ENCODE results near the gene WRNIP1.

Gene WRNIP1

DNA sequence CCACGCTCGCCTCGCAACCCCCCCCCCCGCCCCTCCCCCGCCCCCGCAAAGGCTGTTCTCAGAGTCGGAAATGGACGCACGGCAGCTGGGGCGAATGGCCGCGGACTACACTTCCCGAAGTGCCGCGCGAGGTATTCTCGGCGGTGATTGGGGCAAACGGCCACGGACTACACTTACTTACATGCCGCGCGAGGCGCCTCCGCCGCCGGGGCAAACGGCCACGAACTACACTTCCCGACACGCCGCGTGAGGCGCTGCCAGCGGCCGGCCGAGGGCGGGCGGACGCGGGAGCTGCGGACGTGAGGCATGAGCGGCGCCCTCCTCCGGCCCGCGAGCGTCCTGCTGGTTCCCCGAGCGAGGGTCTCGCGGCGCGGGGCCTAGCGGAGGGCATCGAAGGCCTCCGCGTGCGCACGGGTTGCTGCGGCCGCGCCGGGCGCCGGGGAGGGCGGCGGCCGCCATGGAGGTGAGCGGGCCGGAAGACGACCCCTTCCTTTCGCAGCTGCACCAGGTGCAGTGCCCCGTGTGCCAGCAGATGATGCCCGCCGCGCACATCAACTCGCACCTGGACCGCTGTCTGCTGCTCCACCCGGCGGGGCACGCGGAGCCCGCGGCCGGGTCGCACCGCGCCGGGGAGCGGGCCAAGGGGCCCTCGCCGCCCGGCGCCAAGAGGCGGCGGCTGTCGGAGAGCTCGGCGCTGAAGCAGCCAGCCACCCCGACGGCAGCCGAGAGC is at the start of gene WRNIP1:
Gene WRNIP1 (plus strand): TSS at position 228 of the 730 bp plus-strand sequence. CDS start 230 bp downstream, at position 458.
- no peak for FAIRE-seq

DNA sequence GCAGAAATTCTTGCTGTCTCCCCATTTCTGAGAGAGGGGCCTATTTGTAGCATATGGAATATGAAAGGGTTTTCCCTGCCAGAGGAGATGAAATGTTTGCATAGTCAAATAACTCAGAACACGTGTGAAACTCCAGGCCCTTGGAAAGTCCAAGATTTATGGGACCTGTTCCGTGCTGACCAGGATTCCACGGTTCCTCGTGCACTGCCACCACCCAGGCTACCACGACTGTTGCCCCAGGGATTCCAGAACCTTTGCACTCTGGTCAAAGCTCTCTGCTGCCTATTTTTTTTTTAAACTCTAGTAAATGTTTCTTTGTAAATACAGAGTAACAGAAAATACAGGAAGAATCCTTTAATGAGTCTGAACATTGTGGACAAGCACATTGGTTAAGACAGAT is 49.5 kb upstream of the WRNIP1 start:
- FAIRE-seq = no peak

DNA sequence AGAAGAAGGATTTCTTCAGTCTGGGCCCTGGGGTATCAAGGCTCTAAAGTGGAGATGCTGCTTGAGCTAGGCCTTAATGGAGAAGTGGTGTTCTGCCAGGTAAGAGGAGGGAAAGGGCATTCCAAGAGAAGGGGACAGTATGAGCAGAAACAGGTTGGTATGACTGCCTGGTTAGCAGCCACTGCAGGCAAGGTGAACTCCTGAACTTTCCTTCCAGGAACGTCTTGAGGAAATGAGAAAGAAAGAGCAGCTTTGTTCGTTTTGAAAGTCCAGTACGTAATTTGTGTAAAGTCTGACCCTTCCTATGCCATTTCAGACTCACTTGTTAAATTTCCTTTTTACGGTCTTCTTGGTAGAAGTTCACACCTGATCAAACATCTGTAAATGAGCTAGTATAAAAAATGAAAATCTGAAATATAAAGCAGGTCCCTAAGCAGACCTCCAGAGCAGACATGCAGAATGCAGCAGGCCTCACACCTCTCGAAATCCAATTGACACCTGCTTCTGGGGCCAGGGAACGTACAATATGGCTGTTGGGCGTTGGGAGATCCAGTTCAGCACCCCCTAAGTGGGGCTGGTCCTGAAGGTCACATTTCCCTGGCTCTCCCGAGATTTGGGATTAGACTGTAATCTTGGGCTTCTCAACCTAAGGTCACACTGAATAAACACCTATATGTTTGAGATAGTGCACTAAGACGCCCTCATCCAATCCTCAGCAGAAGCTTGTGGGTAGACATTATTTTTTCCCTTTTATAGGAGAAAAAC is 48.1 kb upstream of the WRNIP1 start:
- FAIRE-seq = no peak

DNA sequence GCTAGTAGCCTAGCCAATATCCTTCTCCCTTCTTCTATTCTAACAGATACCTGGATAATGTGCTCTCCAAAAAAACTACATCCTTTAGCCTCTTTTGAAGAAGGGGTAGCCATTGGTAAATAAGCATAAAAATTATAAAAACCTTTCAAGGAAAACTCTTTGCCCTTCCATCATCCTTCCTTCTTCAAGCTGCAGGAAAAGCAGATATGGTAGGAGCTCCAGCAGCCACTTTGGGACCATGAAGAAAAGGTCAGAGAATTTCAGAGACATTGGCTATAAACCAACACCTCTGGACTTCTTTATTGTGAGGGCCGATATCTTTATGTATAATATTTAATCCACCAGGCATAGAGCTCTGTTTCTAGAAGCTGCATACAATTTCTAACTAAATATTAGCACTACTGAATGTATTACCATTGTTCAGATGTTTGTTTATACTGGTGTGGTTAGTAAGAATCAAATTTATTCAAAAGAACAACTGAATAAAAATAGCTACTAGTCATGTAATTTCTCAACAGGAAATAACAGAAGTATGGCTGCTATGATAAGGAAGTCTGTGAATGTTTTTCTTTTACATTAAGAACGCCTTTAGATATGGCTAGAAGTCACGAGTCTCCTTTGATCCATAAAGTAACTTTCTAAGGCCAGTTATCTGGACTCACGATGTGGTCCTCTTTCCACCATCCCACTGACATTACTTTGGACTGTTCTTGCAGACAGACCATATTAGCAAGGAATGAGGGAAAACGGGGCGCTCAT is 46.7 kb upstream of the WRNIP1 start:
- no peak for FAIRE-seq

DNA sequence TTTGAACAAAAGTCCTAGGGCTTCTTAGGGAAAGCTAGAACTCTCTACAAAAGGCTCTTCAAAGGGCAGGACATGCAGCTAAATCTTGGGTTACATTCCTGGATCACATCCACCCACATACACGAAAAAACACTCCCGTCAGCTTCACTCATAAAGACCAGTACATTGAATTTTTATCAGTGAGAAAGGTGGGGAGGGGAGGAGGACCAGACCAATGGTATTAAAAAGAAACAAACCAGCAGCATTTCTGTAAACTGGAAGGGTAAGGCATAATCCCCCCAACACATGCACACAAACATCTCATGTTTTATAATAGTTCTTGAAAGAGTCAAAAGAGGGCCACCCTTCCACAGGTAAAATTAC is 46.1 kb upstream of the WRNIP1 start:
- no peak for FAIRE-seq

DNA sequence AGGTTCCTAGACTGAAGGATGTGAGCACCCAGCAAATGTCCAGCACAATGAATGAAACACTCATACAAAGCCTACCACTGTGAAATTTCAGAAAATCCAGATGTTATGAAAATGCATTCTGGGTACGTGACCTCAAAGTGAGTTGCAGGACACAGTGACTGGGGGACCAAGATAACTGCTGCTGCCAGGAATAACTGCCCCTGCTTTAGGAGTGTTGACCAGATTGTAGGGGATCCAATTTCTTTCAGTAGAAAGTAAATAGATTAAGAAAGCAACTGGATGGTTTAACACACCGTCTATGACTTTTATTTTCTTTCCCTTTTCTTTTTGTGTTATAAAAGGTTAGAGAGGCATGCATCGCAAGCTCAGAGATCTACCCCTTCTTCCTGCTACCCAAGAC is 44.0 kb upstream of the WRNIP1 start:
- no peak for FAIRE-seq

DNA sequence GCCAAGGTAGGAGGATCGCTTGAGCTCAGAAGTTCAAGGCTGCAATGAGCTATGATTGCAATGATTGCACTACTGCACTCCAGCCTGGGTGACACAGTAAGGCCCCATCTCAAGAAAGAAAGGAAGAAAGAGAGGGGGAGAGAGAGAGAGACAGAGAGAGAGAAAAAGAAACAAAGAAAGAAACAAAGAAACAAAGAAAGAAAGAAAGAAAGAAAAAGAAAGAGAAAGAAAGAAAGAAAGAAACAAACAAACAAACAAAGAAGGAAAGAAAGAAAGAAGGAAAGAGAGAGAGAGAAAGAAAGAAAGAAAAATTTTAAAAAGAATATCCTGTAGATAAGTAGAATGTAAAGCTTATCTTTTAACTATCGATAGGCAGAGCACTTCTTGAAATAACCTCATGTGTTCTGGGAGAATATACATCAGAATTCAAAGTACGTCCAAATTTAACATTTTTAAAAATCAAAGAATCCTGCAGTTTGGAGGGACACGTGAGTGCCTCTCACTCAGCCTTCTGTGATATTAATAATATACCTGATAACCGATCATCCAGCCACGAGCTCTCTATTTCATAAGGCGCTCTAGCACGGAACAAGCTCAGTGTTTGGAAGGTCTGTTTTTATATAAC is 39.7 kb upstream of the WRNIP1 start:
- no peak for FAIRE-seq

DNA sequence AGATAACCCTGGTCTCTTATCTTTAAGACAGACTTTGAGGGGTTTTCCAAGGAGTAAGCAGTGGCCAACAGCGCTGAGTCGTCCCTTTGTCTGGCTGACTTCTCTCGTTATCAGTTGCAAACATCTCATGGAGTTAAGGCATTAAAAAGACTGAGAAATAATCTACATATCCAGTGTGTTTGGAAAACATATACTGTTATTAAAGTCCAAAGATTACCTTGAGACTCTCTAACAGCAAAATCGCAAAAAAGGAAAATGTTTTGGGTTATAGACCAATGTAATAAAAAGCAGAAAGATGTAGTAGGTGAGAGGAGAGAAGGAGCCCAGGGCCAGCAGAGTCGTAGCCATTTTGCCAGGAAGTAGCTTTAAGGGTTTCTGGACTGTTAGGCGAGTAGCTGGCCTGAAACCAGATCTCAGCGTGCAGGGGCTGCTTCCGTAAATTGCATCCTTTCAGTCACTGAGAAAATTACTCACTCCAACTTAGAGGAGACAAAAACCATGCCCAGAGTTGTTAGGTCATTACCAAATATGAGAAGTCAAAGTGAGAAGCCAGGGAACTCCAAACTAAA is 39.1 kb upstream of the WRNIP1 start:
- FAIRE-seq = no peak

DNA sequence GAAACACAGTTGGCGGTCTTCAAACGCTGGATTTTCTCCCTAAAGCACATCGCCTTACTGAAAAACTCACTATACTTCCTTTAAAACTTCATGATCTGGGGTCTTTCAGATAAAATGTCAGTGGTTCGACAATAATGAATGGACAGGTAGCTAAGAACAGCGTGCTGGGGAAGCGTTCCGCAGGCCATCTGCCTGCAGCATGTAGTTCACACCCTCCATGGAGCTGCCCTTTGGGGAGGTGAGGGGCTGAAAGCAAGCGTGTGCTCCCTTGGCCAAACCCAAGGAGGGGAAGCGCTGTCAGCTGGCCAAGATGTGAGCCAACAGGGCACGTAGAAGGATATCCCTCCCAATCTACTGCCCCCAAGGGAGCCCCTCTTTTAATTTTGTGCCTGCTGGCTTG is 35.3 kb upstream of the WRNIP1 start:
- no peak for FAIRE-seq

DNA sequence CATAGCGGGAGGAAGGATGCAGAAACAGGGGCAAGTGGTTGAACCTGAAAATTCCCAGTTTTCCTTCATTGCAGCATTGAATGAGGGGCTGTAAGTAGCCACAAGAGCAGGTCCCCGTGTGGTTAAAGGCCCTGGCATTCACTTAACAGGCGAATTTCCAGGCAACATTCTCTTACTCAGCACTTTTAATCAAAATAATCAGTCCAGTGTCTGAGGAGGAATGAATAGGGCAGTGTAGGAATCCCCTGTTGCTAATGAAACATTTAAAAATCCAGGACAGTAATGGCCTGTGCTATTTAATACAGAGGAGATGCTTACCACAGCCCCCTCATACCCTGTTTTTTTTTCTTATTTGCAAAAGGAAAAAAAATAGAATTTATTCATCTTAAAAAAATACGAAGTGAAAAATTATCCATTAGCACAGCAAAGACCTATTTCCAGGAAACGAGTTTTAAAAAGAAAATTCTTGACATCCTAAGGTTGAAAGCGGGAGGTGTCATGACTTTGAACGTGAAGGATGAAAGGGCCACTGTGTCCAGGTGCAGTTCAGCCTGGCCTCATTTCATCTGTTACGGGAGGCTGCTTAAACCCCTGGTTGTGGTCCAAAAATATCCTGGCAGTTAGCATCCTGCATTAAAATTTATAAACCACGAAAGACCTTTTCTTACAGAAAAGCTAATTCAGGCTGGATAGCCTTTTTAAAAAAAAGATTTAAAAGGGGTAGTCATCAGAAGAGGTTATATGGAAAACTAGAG is 34.7 kb upstream of the WRNIP1 start:
- FAIRE-seq = no peak

DNA sequence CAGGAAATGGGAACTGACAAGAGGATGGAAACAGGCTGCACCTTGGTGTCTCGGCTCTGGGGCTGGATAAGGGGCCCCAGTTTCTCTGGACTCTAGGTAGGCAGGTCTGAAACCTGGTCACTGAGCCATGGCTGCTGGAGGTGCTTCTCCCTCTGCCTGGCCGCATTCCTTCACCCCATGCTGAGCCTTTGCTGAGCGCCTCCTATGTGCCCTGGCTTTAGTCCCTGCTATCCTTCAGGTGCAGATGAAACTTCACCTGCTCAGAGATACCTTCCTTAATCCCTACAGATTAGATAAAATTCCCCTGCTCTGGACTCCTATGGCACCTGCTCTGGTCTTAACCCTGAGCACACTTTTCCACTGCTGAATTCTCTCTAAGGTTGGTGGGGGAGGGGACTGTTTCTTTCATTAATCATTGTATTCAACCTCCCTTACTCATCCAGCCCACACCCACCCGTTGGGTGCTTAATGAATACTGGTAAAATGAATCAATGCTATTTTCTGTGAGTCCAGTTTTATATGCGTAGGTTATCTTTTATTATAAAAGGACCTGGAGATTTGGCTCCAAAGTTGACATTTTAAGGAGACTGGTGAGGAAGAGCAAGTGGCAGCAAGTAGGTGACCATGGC is 33.8 kb upstream of the WRNIP1 start:
- FAIRE-seq = no peak

DNA sequence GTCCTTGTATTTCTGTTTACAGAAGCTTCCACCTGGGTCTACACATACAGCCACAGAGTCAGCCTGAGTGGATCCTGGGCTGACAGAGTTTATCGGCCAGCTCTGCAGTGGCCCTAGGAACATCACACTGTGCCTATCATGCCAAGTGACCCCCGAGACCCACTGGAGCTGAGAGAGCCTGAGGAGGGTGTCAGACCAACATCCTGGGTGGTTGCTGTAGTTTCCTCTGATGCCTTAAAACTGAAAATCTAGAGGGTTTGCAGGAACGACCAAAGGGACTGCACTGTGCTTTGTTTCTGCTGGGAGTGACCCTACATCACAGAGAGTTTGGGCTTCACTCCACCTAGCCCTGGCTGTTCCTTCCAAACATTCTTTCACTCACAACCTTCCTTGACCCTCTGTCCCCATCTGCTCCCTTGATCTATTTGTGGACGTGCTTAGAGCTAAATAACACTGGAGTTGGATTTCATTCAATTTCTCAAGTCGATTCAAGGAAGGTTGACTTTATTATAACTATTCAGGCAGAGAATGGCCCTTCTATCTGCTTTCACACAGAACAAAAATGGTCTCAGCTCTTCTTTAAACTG is 32.6 kb upstream of the WRNIP1 start:
- FAIRE-seq = no peak

DNA sequence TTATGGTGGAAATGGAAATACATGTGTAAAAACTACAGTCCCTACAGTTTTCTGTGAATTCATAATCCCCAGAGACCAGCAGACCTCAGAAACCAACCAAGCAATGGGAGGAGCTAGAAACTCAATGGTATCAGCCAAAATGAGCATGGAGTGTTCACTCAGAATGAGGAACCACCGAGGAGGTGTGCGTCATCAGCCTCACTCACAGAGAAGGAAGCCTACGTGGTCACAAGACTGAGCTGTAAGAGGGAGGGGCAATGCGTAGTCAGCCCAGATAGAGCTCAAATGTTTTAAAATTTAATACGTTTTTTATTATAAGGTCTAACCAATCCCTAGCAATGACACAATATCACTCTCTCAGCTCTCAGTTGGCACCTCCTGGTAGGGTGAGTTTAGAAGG is 31.9 kb upstream of the WRNIP1 start:
- no peak for FAIRE-seq

DNA sequence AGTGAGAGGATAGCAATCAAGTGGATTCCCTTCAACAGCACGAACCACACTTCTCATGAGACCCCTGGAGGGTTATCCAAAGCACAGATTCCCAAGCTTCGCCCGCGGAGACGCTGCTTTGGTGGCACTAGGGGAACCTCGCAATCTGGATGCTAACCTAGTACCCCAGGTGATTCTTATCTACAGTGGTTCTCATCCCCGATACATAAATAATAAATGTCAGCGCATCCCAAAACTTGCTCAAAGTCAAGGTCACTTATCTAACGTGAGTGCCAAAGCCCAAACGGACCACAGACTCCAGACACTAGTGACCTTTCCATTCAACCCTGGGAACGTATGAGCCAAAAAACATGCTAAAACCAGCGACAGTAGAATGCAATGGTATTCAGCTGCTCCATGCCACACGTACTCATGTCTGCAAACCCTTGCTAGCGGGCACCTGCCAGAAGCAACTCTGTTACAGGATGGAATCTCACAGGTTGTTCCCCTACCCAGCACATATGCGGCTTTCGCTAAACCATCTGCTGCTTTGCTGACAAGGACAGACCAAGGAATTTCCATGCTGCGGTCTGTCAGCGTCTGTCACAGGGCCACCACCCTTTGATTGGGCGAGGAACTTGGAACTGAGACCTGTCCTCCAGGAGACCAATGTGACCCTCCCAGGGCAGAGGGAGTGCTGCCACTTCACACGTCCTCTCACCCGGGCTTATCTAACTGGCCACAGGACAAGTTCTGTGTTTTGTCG is 31.3 kb upstream of the WRNIP1 start:
- FAIRE-seq = no peak

DNA sequence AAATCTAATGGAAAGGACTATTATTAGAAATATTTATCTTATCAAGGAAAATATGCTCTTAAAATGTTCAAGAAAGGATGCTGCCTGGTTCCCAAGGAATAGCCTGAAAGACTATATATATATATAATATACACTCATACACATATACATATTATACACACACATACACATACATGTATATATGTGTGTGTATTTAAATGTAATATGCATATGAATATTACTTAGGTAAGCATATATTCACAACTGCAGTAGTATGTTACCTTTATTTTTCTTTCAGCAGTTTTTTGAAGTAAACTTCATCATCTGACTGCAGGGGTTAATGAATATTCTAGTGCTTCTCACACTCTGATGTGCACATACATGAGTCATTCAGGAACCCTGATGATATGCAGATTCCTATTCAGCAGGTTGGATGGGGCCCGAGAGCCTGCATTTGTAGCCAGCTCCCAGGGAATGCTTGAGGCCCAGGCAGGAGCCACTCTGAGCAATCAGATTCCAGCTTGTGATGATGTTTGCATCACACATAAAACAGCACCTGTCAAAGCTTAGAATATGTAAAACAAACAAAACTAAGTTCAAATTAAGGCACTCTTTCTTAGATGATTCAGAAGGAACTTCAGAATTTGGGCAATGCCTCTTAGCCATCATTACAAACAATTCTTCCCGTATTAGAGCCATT is 30.6 kb upstream of the WRNIP1 start:
- FAIRE-seq = no peak

DNA sequence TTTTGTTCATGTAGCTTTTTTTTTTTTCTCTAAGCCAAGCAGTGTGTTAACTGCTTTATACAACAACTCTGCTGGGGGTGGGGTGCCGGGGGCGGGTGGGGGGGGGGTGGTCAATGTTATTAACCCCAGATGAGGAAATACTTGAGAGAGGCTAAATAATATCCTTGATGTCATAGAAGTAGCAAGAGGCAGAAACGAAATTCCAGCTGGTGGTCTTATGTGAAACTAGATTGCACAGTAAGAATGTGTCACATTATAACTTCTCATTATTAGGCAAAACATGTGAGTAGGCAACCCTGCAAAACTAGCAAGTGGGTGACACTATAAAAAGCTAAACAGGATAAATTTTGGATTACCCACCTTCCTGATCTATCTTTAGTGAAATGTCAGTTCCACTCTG is 27.3 kb upstream of the WRNIP1 start:
- no peak for FAIRE-seq

DNA sequence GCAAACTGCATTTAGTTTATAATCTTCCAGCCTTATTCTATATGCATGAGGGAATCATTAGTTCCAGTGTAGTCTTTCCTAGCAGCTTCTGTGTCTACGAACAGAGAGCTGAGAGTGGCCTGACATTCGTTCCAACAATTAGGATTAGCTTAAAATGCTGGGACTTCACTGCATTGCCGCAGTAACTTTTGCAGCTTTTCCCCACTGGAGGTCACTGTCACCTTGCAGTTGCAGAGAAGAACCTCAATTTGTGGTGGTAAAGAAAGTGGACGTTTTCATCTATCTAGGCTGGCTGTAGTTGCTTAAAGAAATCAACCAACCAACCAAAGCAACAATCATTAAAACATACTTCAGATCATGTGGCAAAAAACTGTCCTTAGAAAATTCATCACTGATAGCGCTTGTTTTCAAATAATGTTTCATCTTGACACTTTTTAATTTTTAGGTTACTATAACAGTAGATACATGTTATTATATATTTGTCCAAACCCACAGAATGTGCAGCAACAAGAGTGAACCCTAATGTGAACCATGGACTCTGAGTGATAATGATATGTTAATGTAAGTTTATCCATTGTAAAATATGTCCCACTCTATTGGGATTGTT is 26.7 kb upstream of the WRNIP1 start:
- FAIRE-seq = no peak

DNA sequence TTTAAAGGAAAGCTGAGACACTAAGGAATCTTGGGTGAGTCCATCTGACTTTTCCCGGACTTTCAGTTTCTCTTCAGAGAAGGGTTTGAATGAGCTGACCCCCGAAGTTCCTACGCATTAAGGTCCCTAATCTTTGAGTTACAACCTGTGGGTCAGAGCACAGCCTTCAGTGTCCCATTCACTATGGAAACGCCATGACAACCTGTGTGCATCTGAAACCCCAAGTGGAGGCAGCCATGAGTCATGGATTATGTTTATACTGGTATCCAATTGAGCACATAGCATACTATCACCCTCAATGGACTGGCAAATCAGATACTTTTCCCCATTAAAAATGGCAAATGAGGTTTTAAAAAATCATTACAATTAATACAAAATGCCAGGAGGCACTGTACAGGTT is 25.9 kb upstream of the WRNIP1 start:
- FAIRE-seq = no peak

DNA sequence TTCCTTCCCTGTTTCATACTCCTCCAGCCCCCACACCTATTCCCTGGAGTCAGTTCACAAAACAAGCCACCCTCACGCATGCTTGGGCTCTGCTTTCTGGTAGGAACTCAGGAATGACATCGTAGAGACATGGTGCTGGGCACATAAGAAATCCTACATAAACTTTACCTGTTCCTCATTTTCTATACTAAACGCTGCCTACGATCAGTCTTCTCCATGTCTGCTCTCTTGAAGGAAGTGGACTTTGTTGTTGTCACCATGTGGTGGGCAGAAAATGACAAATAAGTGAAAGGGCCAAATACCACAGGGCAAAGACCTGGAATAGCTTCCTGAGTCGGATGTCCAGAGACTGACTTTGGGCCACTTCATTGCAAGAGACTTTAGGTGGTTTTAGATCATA is 24.6 kb upstream of the WRNIP1 start:
- no peak for FAIRE-seq
